HCT116 (cell line): ENCODE results near the gene ZNF146. TPM values are rescaled to one million over a fixed set of nuclear protein-coding genes. Genes with fewer than 3 reads are reported as not detected.
"Not testable (repeated sequence)": the region's sequence is repeated elsewhere in the genome, so short reads cannot be mapped to it uniquely, and the experiment has no call there.

Experiments
- ATAC-seq: fragments of 200-7000 bp; cut with Tn5 transposase; 2 replicates; pipeline ENCODE4 v1.9.1; 2020; ENCODE audit warnings: mild to moderate bottlenecking, moderate library complexity
- BruUV-seq: library from RNA; stranded (reverse); fragments of 400-500 nt; replicated peaks from 2 replicates; lab custom pipeline; 2021; lab: Mats Ljungman, UMichigan
- CTCF ChIA-PET: fragments of 300-600 bp; sonication (Branson Sonifier 250); formaldehyde crosslinking; loops from one replicate; lab custom pipeline; 2021; ENCODE audit warnings: antibody characterized with exemption; lab: Charles Lee
- POLR2A ChIA-PET: fragments of 300-600, 350-600 bp; sonication (Branson Sonifier 250); formaldehyde crosslinking; loops from one replicate; lab custom pipeline; 2021; ENCODE audit warnings: antibody characterized with exemption; lab: Charles Lee
- RAD21 ChIA-PET, 2 experiments: fragments of 300-600 bp; sonication (Branson Sonifier 250); formaldehyde crosslinking; loops; one replicate each; lab custom pipeline; 2023; ENCODE audit warnings: low total read pairs in 2 of 2; ENCODE audit not compliant: uncharacterized antibody in 2 of 2, unreplicated experiment in 2 of 2, low non-redundant PET in 1 of 2; lab: Charles Lee
- DNase-seq: peaks from one replicate; pipeline ENCODE4 v3.0.0-alpha.2; 2010; ENCODE audit warnings: low read depth, low spot score
- H2AFZ ChIP-seq: fragments of 200-600 bp; shearing (Covaris generic), sonication (generic); 2 replicates; pipeline ENCODE4 v1.6.1; 2017; ENCODE audit warnings: low read depth, mixed run types, mixed read lengths, antibody characterized with exemption, low read length; ENCODE audit not compliant: poor library complexity, severe bottlenecking
- H3K27ac ChIP-seq: 2 replicates; pipeline ENCODE4 v1.5.1; 2012; ENCODE audit warnings: low read depth, low read length
- H3K27me3 ChIP-seq: fragments of 200-600 bp; sonication (generic); 2 replicates; pipeline ENCODE4 v1.6.1; 2016; ENCODE audit warnings: mixed run types, low read length, mixed read lengths; ENCODE audit not compliant: insufficient read depth
- H3K36me3 ChIP-seq, 2 experiments: fragments of 200-500 bp in 1 of 2; fragments of 200-600 bp in 1 of 2; sonication (Bioruptor generic) in 1 of 2; sonication (generic) in 1 of 2; 2 replicates each; pipeline versions ENCODE4 v1.5.1 to v1.6.1; 2014 to 2016; ENCODE audit warnings: low read length in 2 of 2, inconsistent platforms in 1 of 2, mixed read lengths in 1 of 2, mixed run types in 1 of 2; ENCODE audit not compliant: insufficient read depth in 2 of 2, control insufficient read depth in 1 of 2
- H3K4me1 ChIP-seq, 2 experiments: fragments of 200-600 bp in 1 of 2; sonication (generic) in 1 of 2; 2 replicates each; pipeline versions ENCODE4 v1.5.1 to v1.6.1; 2012 to 2017; ENCODE audit warnings: low read length in 2 of 2, inconsistent platforms in 1 of 2, mild to moderate bottlenecking in 1 of 2, mixed read lengths in 1 of 2, mixed run types in 1 of 2, moderate library complexity in 1 of 2; ENCODE audit not compliant: insufficient read depth in 2 of 2, control insufficient read depth in 1 of 2
- H3K4me2 ChIP-seq: fragments of 200-600 bp; sonication (generic); 2 replicates; pipeline ENCODE4 v1.6.1; 2017; ENCODE audit warnings: mixed run types, low read length, mixed read lengths
- H3K4me3 ChIP-seq, 2 experiments: fragments of 200-600 bp in 1 of 2; sonication (generic) in 1 of 2; replicated peaks in 1 of 2; 2 replicates each; pipeline ENCODE4 v1.5.1; 2011 to 2016; ENCODE audit warnings: low read length in 2 of 2, control low read depth in 1 of 2, low read depth in 1 of 2, mild to moderate bottlenecking in 1 of 2, mixed read lengths in 1 of 2, mixed run types in 1 of 2
- H3K79me2 ChIP-seq: fragments of 200-600 bp; sonication (generic); 2 replicates; pipeline ENCODE4 v1.6.1; 2017; ENCODE audit warnings: mild to moderate bottlenecking, mixed run types, low read length, moderate library complexity, mixed read lengths; ENCODE audit not compliant: insufficient read depth
- H3K9ac ChIP-seq: fragments of 200-600 bp; sonication (generic); 2 replicates; pipeline ENCODE4 v1.6.1; 2016; ENCODE audit warnings: low read length, mixed read lengths
- H3K9me2 ChIP-seq: fragments of 200-600 bp; sonication (generic), shearing (Covaris generic); 2 replicates; pipeline ENCODE4 v1.6.1; 2017; ENCODE audit warnings: mixed run types, mild to moderate bottlenecking, moderate library complexity; ENCODE audit not compliant: insufficient read depth
- H3K9me3 ChIP-seq, 2 experiments: fragments of 200-500 bp in 1 of 2; fragments of 200-600 bp in 1 of 2; sonication (Bioruptor generic) in 1 of 2; sonication (generic) in 1 of 2; 2 replicates each; pipeline ENCODE4 v1.6.1; 2014 to 2017; ENCODE audit warnings: low read length in 2 of 2, mixed read lengths in 2 of 2, inconsistent platforms in 1 of 2, low read depth in 1 of 2, mild to moderate bottlenecking in 1 of 2, mixed run types in 1 of 2, moderate library complexity in 1 of 2; ENCODE audit not compliant: control insufficient read depth in 1 of 2, insufficient read depth in 1 of 2
- H4K20me1 ChIP-seq: fragments of 200-600 bp; sonication (generic), shearing (Covaris generic); 2 replicates; pipeline ENCODE4 v1.6.1; 2017; ENCODE audit warnings: mixed run types, mild to moderate bottlenecking, moderate library complexity; ENCODE audit not compliant: insufficient read depth
- CBX3 ChIP-seq: IDR thresholded peaks from 2 replicates; pipeline ENCODE4 v1.6.1; 2012; ENCODE audit warnings: low read depth
- EGR1 ChIP-seq: IDR thresholded peaks from 2 replicates; pipeline ENCODE4 v1.6.1; 2012; ENCODE audit warnings: low read depth
- ELF1 ChIP-seq: IDR thresholded peaks from 2 replicates; pipeline ENCODE4 v1.6.1; 2012; ENCODE audit warnings: low read depth, borderline replicate concordance
- POLR2A ChIP-seq: IDR thresholded peaks from 2 replicates; pipeline ENCODE4 v1.7.0; 2011; ENCODE audit warnings: borderline replicate concordance; ENCODE audit not compliant: insufficient read depth, insufficient read length; ENCODE audit errors: extremely low read depth
- POLR2AphosphoS5 ChIP-seq: IDR thresholded peaks from 2 replicates; pipeline ENCODE4 v1.6.1; 2011; ENCODE audit warnings: mild to moderate bottlenecking, low read depth, low read length, moderate library complexity
- RAD21 ChIP-seq: IDR thresholded peaks from 2 replicates; pipeline ENCODE4 v1.6.1; 2012; ENCODE audit warnings: low read depth, mild to moderate bottlenecking
- SIN3A ChIP-seq: IDR thresholded peaks from 2 replicates; pipeline ENCODE4 v1.6.1; 2012; ENCODE audit warnings: low read depth
- ZFX ChIP-seq: fragments of 450-650 bp; IDR thresholded peaks from 2 replicates; pipeline ENCODE4 v1.6.1; 2017
- ZNF274 ChIP-seq: fragments of 200-500 bp; sonication (Bioruptor generic); IDR thresholded peaks from 2 replicates; pipeline ENCODE4 v1.6.1; 2014; ENCODE audit warnings: mild to moderate bottlenecking, low read depth, low read length, inconsistent platforms
- intact Hi-C: fragments of 100-400 bp; cut with micrococcal nuclease; formaldehyde crosslinking; loops from 2 replicates; pipeline ENCODE4 v1.10.0; 2022
- total RNA-seq: library from RNA; stranded (reverse); gene quantifications from one replicate; pipeline ENCODE4 v1.2.1, GENCODE V29; 2021; ENCODE audit not compliant: unreplicated experiment

The ZNF146 gene
- total RNA-seq, 1 experiment from 2014 or later, result 105 TPM

DNA sequence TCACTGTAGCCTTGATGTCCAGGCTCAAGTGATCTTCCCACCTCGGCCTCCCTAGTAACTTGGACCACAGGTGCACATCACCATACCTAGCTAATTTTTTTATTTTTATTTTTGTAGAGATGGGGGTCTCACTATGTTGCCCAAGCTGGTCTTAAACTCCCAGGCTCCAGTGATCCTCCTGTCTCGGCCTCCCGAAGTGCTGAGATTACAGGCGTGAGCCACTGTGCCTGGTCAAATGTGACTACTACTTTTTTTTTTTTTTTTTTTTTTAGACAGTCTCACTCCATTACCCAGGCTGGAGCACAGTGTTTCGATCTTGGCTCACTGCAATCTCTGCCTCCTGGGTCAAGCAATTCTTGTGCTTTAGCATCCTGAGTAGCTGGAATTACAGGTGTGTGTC lies 42.1 kb upstream of the ZNF146 start:
- H3K4me3 ChIP-seq, result no peak overlapping the region
- no peaks in the 10 kb centered on the region for H3K36me3 ChIP-seq
- RAD21 ChIA-PET, result no interaction called here
- intact Hi-C loops, result no loop called here
- H3K4me2 ChIP-seq, result no peak overlapping the region
- no peaks in the 10 kb centered on the region for H3K79me2 ChIP-seq
- H3K9me3 ChIP-seq, result no peaks in the 10 kb centered on the region
- H2AFZ ChIP-seq, result no peak overlapping the region
- H3K27ac ChIP-seq, result no peak overlapping the region
- POLR2A ChIA-PET, result no interaction called here
- H3K9me2 ChIP-seq, result no peaks in the 10 kb centered on the region
- ATAC-seq, result no peak
- H3K27me3 ChIP-seq, result no peaks in the 10 kb centered on the region
- H4K20me1 ChIP-seq, result no peaks in the 10 kb centered on the region
- H3K9ac ChIP-seq, result no peak overlapping the region
- TF ChIP-seq POLR2AphosphoS5 (no peak), RAD21 (no peak), EGR1 (no peak), ZNF274 (no peak), SIN3A (no peak), CBX3 (no peak), ELF1 (no peak), POLR2A (no peak), ZFX (no peak)
- peaks cover 6 to 13% of the 10 kb centered on the region in 2 experiments; a peak in 3 of 4 replicates for H3K4me1 ChIP-seq
- BruUV-seq, result no TSS peak
- CTCF ChIA-PET, result interaction anchor here (1.8 kb wide), 1 partner anchor 45 kb away, joined by 6 read pairs; no protein-coding TSS in a partner anchor
- DNase-seq, result no peak

- ATAC-seq, H3K36me3 ChIP-seq, H3K9ac ChIP-seq, H3K9me2 ChIP-seq, H3K27ac ChIP-seq, BruUV-seq, POLR2A ChIA-PET, H3K27me3 ChIP-seq, H3K79me2 ChIP-seq, H3K4me3 ChIP-seq, H3K4me2 ChIP-seq, DNase-seq, intact Hi-C loops, H3K9me3 ChIP-seq, H4K20me1 ChIP-seq, H2AFZ ChIP-seq: not testable (repeated sequence)
- ChIA-PET CTCF (interaction anchor here (0.7 to 1.8 kb wide), 2 partner anchors 46 to 243 kb away, joined by 4 to 6 read pairs; no protein-coding TSS in a partner anchor), RAD21 (interaction anchor here in 1 of 2 experiments (0.7 kb wide), 1 partner anchor 384 kb away, joined by 3 read pairs; no protein-coding TSS in a partner anchor)
- peaks cover 6 to 13% of the 10 kb centered on the region in 2 experiments; a peak in 3 of 4 replicates for H3K4me1 ChIP-seq
Measured at GRCh38 chr19:36173846-36174245, 41.1 kb upstream of the ZNF146 start.

DNA sequence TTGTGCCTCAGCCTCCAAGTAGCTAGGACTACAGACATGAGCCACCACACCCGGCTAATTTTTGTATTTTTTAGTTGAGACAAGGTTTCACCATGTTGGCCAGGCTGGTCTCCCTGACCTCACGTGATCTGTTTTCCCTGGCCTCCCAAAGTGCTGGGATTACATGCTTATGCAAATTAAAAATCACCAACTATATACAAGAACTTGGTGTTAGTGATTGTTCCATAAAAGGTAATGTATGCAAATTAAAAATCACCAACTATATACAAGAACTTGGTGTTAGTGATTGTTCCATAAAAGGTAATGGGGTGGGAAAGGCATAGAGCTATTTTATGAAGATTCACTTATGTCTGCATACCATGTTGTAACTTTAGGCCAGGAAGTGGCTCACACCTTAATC lies 35.8 kb upstream of the ZNF146 start:
- H3K9ac ChIP-seq, H4K20me1 ChIP-seq, H3K27me3 ChIP-seq, H3K9me3 ChIP-seq, H3K9me2 ChIP-seq, H3K36me3 ChIP-seq, BruUV-seq, H3K79me2 ChIP-seq, POLR2A ChIA-PET, ATAC-seq, H3K27ac ChIP-seq, intact Hi-C loops, CTCF ChIA-PET, DNase-seq, RAD21 ChIA-PET, H3K4me2 ChIP-seq, H2AFZ ChIP-seq, H3K4me3 ChIP-seq: not testable (repeated sequence)
- H3K4me1 ChIP-seq, result peaks cover 15 to 28% of the 10 kb centered on the region in 2 experiments
